ENCODE data around the gene KAT2B.
"Not testable (repeated sequence)": the region's sequence is repeated elsewhere in the genome, so short reads cannot be mapped to it uniquely, and the experiment has no call there.

The KAT2B gene

DNA sequence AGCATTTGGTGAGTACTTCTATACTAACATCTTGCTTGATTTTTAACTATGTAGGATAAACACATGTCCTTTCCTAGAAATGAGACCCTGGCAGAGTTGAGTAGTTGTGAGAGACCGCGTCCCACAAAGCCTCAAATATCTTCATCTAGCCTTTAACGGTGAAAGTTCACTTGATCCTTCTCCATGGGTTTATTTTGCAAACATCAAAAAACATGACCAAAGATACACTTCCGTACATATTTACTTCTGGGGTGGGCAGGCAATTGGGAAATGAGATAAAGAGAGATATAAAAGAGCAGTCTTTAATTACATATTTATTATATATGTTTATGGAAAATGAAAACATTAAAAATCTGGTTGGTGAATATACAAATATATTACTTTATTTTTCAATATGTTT is 5.2 kb upstream of the KAT2B start:
- no peak overlapping the region for H3K4me3 ChIP-seq (ENCODE audit: low read length)
- no peak for TF ChIP-seq ZNF274 (IDR thresholded peaks at IDR 0.05; ENCODE audit: low read depth, low read length)

DNA sequence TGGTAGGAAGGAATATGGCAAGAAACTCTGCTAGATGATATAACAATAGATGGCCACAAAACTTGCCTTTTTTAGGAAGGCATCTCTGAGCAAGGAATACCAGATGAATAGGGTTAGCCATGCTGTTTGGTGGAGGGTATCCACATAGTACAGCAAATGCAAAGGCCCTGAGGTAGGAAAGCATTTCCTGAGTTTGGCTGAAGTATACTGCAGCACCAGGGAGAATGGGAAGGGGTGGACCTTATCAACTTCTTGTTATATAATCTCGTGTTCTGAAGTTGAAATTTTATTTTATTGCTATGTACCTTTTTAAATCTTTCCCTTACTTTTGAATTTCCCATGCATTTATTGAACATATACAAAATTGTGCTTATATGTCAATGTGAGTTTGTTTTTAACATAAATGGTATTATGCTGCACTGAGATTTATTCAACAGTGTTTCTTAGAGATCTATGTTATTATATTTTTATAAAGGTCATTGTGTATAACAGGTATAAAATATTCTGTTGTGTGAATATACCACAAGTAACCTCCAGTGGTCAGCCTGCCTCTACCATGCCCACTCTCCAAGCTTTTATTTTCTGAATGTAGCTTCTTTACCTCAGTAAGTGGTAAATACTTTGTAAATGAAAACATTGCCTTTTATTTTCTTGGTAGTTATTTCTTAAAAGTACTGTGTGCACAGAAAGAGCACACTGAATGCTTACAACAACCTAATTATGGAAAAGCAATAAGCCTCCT is 2.8 kb upstream of the KAT2B start:
- H3K4me3 ChIP-seq (ENCODE audit: low read length): no peak overlapping the region
- TF ChIP-seq ZNF274 (IDR thresholded peaks at IDR 0.05; ENCODE audit: low read depth, low read length): no peak

DNA sequence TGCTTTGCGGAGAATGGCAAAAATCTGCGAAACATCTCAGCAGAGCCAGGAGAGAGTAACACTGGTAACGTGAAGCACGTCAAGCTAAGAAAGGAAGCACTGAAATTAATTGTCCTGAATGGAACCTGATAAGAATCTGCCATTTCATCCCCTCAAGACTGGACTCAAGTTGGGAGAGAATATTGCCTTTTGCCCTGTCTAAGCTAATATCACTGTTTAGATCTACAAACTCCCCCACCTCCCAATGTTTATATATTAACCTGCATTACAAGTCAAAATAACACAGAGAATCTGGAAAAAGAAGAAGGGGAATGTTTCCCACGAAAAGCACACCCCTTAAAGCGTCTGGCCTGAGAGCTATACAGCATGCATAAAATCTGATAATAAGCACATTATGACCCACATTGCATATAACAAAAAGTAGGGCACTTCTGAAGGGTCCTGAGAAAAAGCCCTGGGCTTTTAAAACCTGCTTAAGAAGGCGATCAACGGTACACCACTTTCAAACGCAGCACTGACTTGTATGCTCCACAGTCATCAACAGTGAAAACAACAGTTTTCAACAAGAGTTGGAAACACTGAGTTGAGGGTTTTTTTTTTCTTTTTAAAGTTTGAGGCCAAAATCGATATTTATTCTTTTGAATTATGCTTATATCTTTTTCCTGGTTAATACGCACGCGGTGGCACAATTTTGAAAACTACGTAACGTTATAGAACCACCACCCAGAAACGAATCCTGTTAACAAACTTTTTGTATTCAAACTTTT is 1.4 kb upstream of the KAT2B start:
- H3K4me3 ChIP-seq (ENCODE audit: low read length): peak overlapping the region; percentile 81; the same call in 1 of the 2 replicates
- TF ChIP-seq ZNF274 (IDR thresholded peaks at IDR 0.05; ENCODE audit: low read depth, low read length): no peak

DNA sequence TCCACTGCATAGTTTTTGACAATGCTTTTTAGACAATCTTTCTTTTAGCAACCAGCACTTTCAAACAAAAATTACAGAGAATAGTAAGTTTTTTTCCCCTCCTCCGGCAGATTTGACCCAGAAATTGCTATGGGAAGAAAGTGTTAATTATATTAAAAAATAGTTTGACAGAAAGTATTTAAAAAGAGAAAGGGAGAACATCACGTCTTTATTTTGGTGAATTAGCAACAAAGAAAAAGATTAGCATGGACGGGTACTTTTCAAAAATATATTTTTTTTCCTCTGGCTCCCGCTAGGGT is 831 bp upstream of the KAT2B start:
- H3K4me3 ChIP-seq (ENCODE audit: low read length): peak overlapping the region; percentile 81
- no peak for TF ChIP-seq ZNF274 (IDR thresholded peaks at IDR 0.05; ENCODE audit: low read depth, low read length)

DNA sequence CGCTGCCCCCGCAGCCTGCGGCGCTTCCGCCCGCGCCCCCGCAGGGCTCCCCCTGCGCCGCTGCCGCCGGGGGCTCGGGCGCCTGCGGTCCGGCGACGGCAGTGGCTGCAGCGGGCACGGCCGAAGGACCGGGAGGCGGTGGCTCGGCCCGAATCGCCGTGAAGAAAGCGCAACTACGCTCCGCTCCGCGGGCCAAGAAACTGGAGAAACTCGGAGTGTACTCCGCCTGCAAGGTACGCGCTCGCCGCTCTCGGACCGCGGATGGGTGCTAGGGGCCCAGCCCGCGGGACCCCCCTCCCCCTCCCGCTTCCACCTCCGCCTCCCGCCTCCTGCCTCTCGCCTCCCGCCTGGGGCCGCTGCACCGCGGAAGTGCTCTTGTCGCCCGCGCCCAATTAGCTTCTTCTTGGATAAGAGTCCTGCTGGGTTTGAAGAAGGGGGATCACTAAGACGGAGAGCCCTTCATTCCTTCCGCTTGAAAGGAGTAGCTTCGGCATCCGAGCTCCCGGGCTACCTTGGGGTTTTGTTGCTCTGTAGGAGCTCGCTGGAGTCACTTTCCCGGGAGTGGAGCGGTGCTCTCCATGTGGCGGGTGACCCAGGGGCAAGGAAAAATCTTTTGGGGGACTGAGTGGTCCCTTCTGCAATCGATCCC is 426 bp downstream of the KAT2B start:
- H3K4me3 ChIP-seq (ENCODE audit: low read length): peak overlapping the region; percentile 81
- no peak for TF ChIP-seq ZNF274 (IDR thresholded peaks at IDR 0.05; ENCODE audit: low read depth, low read length)

DNA sequence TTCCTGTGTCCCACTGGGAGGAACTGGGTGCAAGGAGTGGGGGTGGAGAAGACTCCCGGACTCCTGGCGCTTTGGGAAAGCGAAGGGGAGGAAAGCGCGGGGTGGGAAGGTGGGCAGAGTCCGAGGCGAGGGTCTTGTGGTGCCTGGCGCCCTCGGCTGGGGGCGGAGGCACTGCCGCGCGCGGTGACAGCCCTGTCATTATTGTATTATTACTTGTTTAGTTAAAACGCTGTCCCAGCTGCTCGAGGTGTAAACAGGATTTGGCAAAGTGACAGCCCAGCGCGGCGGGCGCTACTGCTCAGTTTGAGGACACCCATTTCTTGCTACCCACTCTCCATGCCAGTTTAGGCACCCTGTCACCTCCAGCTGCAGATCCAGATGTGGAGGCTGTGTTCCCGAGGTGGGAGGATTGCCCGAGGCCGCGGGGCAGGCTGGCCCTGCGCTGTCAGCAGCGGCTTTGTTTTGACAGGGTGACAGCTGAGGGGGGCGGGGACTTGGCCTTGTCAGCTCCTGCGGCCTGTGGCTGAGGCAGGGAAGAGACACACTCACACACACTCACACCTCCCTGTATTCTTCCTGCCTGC is 1.0 kb downstream of the KAT2B start:
- TF ChIP-seq ZNF274 (IDR thresholded peaks at IDR 0.05; ENCODE audit: low read depth, low read length): no peak
- H3K4me3 ChIP-seq (ENCODE audit: low read length): peak overlapping the region; percentile 81

DNA sequence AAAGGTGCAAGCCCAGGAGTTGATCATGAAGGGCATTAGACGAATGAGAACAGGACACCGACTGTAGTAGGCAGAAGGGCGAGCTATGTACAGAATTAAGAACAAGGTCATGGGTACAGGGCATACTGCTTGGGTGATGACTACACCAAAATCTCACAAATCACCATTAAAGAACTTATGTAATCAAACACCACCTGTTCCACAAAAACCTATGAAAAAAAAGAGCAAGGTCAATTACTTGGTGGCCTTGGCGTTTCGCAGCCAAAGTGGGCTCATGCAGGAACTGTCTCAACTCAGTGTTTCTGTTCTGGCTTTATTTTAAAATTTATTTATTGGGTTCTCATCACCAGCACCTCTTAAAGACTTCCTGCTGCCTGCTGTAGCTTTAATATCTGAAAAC is 2.1 kb downstream of the KAT2B start:
- TF ChIP-seq ZNF274 (IDR thresholded peaks at IDR 0.05; ENCODE audit: low read depth, low read length): no peak
- H3K4me3 ChIP-seq (ENCODE audit: low read length): no peak overlapping the region

DNA sequence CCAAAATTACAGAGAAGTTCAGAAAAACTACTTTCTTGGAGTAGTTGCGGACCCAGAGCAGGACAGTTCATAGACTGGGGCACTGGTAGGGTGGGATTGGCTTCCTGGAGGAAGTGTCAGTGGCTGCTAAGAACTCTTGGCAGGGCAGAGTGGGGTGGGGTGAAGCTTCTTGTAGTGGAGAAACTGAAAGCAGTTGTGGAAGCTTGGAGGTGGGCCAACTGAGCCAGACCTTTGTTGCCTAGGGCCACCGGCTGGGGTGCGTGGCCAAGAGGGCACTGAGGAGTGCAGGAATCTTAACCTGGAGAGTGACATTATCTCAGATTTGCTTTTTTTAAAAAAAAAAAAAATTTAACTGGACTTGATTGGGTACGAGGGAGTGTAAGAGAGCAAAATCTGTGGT is 3.1 kb downstream of the KAT2B start:
- H3K4me3 ChIP-seq (ENCODE audit: low read length): peak overlapping the region; percentile 52
- TF ChIP-seq ZNF274 (IDR thresholded peaks at IDR 0.05; ENCODE audit: low read depth, low read length): no peak

DNA sequence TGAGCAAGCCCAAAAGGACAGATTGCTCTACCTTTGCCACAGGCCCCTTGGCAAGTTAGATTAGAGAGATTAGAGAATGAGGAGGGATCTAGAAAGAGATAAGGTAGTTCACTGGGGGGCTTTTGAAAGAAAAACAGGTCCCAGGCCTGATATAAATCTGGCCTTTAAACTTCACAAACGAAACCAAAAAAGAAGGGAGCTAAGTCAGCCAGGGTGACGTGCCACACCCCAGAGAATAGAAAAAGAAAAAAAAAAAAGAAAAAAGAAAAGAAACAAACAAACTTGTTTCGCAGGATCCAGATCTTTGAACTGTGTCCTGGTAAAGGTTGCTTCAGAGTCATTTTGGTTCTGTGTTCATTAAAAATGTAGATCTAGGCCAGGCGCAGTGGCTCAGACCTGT is 3.6 kb downstream of the KAT2B start:
- TF ChIP-seq ZNF274 (IDR thresholded peaks at IDR 0.05; ENCODE audit: low read depth, low read length): no peak
- H3K4me3 ChIP-seq (ENCODE audit: low read length): peak overlapping the region; percentile 52

DNA sequence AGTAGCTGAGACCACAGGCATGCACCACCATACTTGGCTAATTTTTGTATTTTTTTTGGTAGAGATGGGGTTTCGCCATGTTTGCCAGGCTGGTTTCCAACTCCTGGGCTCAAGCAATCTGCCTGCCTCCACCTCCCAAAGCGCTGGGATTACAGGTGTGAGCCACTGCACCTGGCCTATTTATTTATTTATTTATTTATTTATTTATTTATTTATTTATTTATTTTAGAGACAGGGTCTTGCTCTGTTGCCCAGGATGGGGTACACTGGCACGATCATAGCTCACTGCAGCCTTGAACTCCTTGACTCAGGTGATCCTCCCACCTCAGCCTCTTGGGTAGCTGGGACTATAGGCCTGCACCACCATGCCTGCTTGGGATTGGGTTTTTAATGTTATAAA is 4.9 kb downstream of the KAT2B start:
- not testable (repeated sequence) for H3K4me3 ChIP-seq (ENCODE audit: low read length)

DNA sequence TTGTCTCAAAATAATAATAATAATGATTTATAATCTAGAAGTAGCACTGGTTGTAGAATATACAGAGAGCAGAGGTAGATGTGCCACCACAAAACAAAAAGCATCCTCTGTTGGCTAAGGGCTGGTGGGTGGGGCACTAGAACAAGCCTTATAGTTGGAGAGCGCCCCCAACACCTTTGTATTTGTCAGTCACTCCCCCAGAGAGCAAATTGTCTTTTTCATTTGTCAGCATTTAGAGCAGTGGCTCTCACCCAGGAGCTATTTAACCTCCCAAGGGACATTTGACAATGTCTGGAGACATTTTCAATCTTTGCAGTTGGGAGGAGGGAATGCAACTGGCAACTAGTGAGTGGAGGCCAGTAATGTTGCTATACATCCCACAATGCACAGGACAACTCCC is 6.3 kb downstream of the KAT2B start:
- H3K4me3 ChIP-seq (ENCODE audit: low read length): no peak overlapping the region
- TF ChIP-seq ZNF274 (IDR thresholded peaks at IDR 0.05; ENCODE audit: low read depth, low read length): no peak

DNA sequence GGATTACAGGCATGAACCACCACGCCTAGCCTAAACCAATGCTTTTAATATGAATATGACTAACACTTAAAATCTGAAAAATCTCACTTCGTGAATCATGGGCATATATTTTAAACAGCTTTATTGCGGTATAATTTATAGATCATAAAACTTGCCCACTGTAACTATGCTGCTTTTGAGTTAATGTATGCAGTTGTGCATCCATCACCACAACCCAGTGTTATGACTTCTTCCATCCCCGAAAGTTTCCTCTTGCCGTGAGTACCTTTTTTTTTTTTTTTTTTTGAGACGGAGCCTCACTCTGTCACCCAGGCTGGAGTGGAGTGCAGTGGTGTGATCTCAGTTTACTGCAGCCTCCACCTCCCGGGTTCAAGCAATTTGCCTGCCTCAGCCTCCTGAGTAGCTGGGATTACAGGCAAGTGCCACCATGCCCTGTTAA is 7.1 kb downstream of the KAT2B start:
- no peak for TF ChIP-seq ZNF274 (IDR thresholded peaks at IDR 0.05; ENCODE audit: low read depth, low read length)
- H3K4me3 ChIP-seq (ENCODE audit: low read length): no peak overlapping the region

DNA sequence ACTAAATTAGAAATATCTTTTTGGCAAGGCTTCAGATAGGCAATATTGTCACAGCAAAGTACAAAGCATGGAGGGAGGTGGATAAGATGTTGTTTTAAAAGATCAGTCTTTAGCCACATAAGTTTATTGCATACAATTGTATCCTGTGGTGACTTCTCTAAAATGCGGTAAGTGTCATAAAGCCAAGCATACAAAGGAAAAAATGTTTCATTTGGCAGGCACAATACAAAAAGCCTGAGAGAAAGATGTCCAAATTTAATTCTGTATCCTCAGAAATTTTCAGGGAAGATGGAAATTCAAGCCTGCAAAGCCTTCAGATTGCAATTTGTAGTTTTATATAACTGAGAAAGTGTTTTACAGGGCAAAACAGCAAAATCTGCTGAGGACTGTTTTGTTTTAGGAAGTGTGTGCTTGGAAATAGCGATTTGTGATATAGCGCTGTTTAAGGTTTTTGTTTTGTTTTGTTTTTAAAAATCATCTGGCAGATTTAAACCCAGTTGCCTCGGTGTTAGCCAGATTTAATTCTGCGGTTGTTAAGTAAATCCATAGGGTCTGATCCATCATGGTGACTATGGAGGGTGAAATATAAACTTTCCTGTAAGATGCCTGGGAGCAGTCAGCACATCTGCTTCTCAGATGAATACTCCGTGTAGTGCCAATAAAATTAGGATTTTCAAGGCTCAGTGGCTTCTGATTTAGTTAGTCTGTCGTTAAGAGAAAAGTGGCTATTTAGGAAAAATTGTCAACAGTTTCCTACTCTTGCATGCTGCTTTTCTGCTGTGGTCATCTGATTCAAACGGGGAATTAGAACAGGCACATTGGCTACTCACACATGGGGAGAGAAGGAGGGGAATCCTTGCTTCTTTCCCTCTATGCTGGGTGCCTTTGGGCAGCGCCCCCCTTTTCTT is 8.0 kb downstream of the KAT2B start:
- TF ChIP-seq ZNF274 (IDR thresholded peaks at IDR 0.05; ENCODE audit: low read depth, low read length): no peak
- H3K4me3 ChIP-seq (ENCODE audit: low read length): peak overlapping the region; percentile 56

Measured in GM08714 (cell line).